ENCODE measurements around the gene SHCBP1. TPM values are rescaled to one million over a fixed set of nuclear protein-coding genes. Genes with fewer than 3 reads are reported as not detected.

The SHCBP1 gene
- total RNA-seq, 3 donors from 2014 or later (not counting 1 experiment from before 2014, with no cell fraction given) = 2.2 to 3.6 (median 3.5) TPM

DNA sequence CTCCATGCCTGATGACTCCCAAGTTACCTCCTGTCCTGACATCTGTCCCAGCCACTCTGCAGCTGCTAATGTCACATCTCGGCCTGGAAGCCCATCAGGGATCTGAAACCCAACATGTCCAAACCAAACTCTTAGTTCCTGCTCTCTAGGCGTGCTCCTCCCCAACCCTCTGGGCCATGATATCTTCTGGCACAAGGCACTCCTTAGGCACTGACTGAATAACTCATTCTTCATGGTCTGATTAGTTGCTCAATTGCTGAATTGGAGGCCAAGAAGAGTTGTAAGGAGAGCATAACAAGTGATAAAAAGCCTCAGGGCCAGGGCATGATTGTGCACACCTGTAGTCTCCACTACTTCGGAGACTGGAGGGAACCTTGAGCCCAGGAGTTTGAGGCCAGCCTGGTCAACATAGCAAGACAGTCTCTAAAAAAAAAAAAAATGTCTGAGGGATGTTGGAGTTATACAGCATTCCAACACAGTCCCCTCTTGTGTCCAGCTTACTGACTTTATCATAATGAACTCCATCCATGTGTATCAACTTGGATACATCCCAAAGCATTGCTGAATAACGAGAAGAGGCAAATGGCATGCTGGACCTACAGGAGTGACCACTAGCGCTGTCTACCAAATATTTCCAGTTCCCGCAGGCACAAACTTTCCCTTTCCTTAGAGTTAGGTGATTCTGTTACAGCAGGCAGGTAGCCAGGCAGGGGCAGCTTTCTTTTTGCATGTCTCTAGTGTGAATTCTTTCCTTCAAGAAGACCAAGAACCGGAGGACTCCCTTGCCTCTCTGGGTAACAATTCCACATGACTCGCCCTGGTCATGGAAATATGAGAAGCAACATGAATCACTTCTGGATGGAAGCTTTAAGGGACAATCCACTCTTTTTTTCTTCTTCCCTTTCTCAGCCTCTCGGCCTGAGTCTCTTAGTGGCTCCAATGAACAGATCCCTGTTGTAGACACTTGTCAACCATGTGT lies 18.1 kb upstream of the SHCBP1 start:
- TF ChIP-seq, protein P1, sequence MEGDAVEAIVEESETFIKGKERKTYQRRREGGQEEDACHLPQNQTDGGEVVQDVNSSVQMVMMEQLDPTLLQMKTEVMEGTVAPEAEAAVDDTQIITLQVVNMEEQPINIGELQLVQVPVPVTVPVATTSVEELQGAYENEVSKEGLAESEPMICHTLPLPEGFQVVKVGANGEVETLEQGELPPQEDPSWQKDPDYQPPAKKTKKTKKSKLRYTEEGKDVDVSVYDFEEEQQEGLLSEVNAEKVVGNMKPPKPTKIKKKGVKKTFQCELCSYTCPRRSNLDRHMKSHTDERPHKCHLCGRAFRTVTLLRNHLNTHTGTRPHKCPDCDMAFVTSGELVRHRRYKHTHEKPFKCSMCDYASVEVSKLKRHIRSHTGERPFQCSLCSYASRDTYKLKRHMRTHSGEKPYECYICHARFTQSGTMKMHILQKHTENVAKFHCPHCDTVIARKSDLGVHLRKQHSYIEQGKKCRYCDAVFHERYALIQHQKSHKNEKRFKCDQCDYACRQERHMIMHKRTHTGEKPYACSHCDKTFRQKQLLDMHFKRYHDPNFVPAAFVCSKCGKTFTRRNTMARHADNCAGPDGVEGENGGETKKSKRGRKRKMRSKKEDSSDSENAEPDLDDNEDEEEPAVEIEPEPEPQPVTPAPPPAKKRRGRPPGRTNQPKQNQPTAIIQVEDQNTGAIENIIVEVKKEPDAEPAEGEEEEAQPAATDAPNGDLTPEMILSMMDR (IDR thresholded peaks at IDR 0.05) = no peak
- no peak overlapping the region for H3K27ac ChIP-seq (ENCODE audit: low read length)
- no peaks in the 10 kb centered on the region for H3K9me3 ChIP-seq (ENCODE audit: control insufficient read depth, insufficient read depth, low read length)
- intact Hi-C loops (cut with micrococcal nuclease) = no loop called here
- no peak for DNase-seq
- Mint-ChIP-seq H3K27ac (no peak overlapping the region), H3K4me3 (no peak overlapping the region), H3K4me1 (no peaks in the 10 kb centered on the region), H3K27me3 (ENCODE audit: low read depth in 2 of 2) (peaks cover 0 to 4% of the 10 kb centered on the region in 2 donors), H3K9me3 (peaks cover 5 to 7% of the 10 kb centered on the region in 2 donors), H3K36me3 (peaks cover 13% of the 10 kb centered on the region)
- H3K4me1 ChIP-seq (ENCODE audit: control insufficient read depth, insufficient read depth, low read length) = no peaks in the 10 kb centered on the region
- no peak for ATAC-seq
- H3K27me3 ChIP-seq (ENCODE audit: control insufficient read depth, insufficient read depth, low read length) = no peaks in the 10 kb centered on the region
- WGBS (ENCODE audit: insufficient coverage) = 91% methylated on average over 7 of the region's 9 CpGs
- no peak overlapping the region for H3K4me3 ChIP-seq (ENCODE audit: low read length)
- H3K36me3 ChIP-seq (ENCODE audit: control insufficient read depth, insufficient read depth, low read length) = no peaks in the 10 kb centered on the region

DNA sequence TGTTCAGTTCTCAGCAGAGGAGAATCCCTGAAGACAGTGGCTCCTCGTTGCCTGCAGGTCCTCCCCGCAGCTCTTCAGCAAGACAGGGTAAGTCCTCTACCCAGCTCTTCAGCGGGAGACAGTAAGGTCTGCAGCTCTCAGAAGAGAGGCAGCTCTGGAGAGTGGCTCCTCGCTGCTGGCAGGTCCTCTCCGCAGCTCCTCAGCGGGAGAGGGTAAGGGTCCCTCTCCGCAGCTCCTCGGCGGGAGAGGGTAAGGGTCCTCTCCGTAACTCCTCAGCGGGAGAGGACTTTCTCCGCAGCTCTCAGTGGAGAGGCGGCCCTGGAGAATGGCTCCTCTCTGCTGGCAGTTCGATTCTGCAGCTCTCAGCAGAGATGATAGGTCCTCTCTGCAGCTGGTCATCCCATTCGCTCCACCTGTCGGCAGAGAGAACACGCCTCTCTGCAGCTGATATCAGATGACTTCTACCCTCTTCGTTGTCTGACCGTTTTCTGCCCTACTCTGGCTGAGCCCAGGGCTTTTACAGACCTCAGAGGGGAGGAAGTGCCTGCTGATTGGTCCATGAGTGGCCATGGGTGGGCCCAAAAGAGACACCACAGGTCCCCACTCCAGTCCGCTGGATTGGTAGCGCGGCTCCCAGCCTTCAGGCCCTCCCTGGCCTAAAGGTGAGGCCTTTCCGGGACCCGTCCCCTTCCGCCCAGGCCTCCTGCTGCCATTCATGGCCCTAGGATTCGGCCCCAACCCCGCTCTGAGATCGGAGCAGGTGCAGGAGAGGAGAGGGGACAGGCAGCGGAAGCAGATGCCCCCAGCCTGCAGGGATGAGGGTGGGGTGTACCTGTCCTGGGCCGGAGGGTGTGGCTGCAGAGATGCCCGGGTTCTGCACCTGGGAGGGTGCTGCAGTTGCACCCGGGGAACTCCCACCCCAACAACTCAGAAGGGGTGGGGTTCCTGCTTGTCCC lies 11.9 kb upstream of the SHCBP1 start:
- DNase-seq (no peak), ATAC-seq (no peak)
- Histone ChIP-seq H3K27me3 (ENCODE audit: control insufficient read depth, insufficient read depth, low read length) (no peaks in the 10 kb centered on the region), H3K9me3 (ENCODE audit: control insufficient read depth, insufficient read depth, low read length) (no peaks in the 10 kb centered on the region), H3K27ac (ENCODE audit: low read length) (no peak overlapping the region), H3K4me3 (ENCODE audit: low read length) (no peak overlapping the region), H3K36me3 (ENCODE audit: control insufficient read depth, insufficient read depth, low read length) (no peaks in the 10 kb centered on the region), H3K4me1 (ENCODE audit: control insufficient read depth, insufficient read depth, low read length) (no peaks in the 10 kb centered on the region)
- 92% methylated on average over 32 of the region's 32 CpGs for WGBS (ENCODE audit: insufficient coverage)
- no peaks in the 10 kb centered on the region for H3K27me3 Mint-ChIP-seq (ENCODE audit: low read depth in 2 of 2)
- H3K9me3 Mint-ChIP-seq = no peaks in the 10 kb centered on the region
- intact Hi-C loops (cut with micrococcal nuclease) = no loop called here
- no peaks in the 10 kb centered on the region for H3K4me1 Mint-ChIP-seq
- H3K36me3 Mint-ChIP-seq = no peaks in the 10 kb centered on the region
- no peak overlapping the region for H3K4me3 Mint-ChIP-seq
- H3K27ac Mint-ChIP-seq = no peak overlapping the region
- TF ChIP-seq, protein P1 (IDR thresholded peaks at IDR 0.05) = no peak

DNA sequence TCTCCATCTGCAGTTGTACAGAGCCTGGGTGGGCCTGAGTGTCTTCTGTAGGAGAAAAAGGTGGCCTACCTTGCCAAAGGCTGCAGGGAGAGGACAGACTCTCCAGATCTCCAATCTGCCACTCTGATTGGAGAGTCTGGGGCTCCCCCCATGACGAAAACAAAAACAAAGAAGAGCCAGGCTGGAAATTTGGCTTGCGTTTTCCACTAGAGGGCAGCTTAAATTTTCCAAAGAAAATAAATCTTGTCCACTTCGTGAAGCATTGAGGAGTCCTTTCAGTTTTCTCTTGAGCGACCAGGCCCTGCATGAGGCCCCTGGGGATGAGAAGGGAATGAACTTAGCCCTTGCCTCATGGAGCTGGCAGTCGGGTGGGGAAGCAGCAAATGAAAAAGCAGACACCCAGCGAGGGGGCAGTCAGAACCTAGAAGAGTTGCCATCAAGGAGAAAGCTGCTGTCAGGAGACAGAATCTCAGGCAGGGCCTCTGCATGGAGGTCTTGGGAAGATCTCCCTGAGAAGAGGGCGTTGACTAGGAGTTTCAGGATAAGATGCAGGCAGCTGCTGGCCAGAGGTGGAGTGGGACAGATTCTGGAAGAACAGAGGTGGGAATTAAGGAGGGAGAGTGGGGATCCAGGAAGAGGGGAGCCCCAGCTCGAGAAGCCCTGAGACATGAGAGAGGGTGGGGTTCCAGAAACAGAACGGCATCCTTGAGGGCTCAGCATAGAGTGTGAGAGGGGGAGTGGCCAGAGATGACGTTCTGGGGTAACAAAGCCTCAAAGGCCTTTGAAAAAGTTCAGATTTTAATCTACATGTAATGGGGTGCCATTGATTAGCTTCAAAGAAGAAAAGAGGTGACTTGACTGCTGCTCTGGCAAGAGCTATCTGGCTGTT lies 8.4 kb upstream of the SHCBP1 start:
- WGBS (ENCODE audit: insufficient coverage) = 63% methylated on average over 10 of the region's 10 CpGs
- H3K36me3 ChIP-seq (ENCODE audit: control insufficient read depth, insufficient read depth, low read length) = no peaks in the 10 kb centered on the region
- intact Hi-C loops (cut with micrococcal nuclease) = no loop called here

More for the DNA sequence above, 8.4 kb upstream of the SHCBP1 start:
- Mint-ChIP-seq H3K9me3 (no peaks in the 10 kb centered on the region), H3K27ac (no peak overlapping the region), H3K36me3 (no peaks in the 10 kb centered on the region), H3K4me3 (no peak overlapping the region), H3K27me3 (ENCODE audit: low read depth in 2 of 2) (no peaks in the 10 kb centered on the region), H3K4me1 (no peaks in the 10 kb centered on the region)
- no peak overlapping the region for H3K27ac ChIP-seq (ENCODE audit: low read length)
- no peaks in the 10 kb centered on the region for H3K27me3 ChIP-seq (ENCODE audit: control insufficient read depth, insufficient read depth, low read length)
- no peak overlapping the region for H3K4me3 ChIP-seq (ENCODE audit: low read length)
- no peaks in the 10 kb centered on the region for H3K4me1 ChIP-seq (ENCODE audit: control insufficient read depth, insufficient read depth, low read length)
- TF ChIP-seq, protein P1 (IDR thresholded peaks at IDR 0.05) = no peak
- H3K9me3 ChIP-seq (ENCODE audit: control insufficient read depth, insufficient read depth, low read length) = no peaks in the 10 kb centered on the region
- ATAC-seq = no peak
- no peak for DNase-seq

All from natural killer cell (primary cell).